Left ventricle myocardium inferior (tissue), 1 donor: Measurements from ENCODE around the gene PCDHGB2. TPM values are rescaled to one million over a fixed set of nuclear protein-coding genes. Genes with fewer than 3 reads are reported as not detected.

Experiments used
- DNase-seq: peaks from one replicate; pipeline ENCODE4 v3.0.0-alpha.2; 2020
- H3K27ac ChIP-seq: fragments of 200-600 bp; replicated peaks from 2 replicates; pipeline ENCODE4 v1.8.0; 2021
- H3K27me3 ChIP-seq: fragments of 200-600 bp; 2 replicates; pipeline ENCODE4 v1.8.0; 2021; ENCODE audit warnings: low read depth
- H3K36me3 ChIP-seq: fragments of 200-600 bp; 2 replicates; pipeline ENCODE4 v1.8.0; 2021
- H3K4me1 ChIP-seq: fragments of 200-600 bp; 2 replicates; pipeline ENCODE4 v1.8.0; 2021
- H3K4me3 ChIP-seq: fragments of 200-600 bp; 2 replicates; pipeline ENCODE4 v1.8.0; 2021; ENCODE audit warnings: mild to moderate bottlenecking, moderate library complexity
- H3K9me3 ChIP-seq: fragments of 200-600 bp; replicated peaks from 2 replicates; pipeline ENCODE4 v1.8.0; 2021
- intact Hi-C: fragments of 100-400 bp; cut with micrococcal nuclease; formaldehyde crosslinking; loops from one replicate; pipeline ENCODE4 v1.11.0; 2022
- total RNA-seq: library from RNA; stranded (reverse); fragmentation: NEBNext Ultra II Directional; extraction: Animal tissue kit (Norgen Biotek cat#: 25700); gene quantifications from one replicate; pipeline ENCODE4 v1.2.1, GENCODE V29; 2021
- TF ChIP-seq, protein P1 (sequence below): fragments of 200-600 bp; IDR thresholded peaks from 2 replicates; pipeline ENCODE4 v1.8.0; 2021; ENCODE audit warnings: antibody characterized with exemption, mild to moderate bottlenecking, borderline replicate concordance
- donor health status: DM: no; HTN: yes; CAD: no; lungs with severe emphysema.

The PCDHGB2 gene
- total RNA-seq, 1 donor from 2014 or later, result 8.8 TPM

GRCh38 chr5:141411575-141411974 lies 51.8 kb downstream of the PCDHGB2 start:
- no peak for DNase-seq
- H3K4me1 ChIP-seq, result peaks cover 36% of the 10 kb centered on the region
- intact Hi-C loops, result loop anchor here (10.0 kb wide), 1 partner anchor 143 kb away; no protein-coding TSS in a partner anchor
- TF ChIP-seq, protein P1, sequence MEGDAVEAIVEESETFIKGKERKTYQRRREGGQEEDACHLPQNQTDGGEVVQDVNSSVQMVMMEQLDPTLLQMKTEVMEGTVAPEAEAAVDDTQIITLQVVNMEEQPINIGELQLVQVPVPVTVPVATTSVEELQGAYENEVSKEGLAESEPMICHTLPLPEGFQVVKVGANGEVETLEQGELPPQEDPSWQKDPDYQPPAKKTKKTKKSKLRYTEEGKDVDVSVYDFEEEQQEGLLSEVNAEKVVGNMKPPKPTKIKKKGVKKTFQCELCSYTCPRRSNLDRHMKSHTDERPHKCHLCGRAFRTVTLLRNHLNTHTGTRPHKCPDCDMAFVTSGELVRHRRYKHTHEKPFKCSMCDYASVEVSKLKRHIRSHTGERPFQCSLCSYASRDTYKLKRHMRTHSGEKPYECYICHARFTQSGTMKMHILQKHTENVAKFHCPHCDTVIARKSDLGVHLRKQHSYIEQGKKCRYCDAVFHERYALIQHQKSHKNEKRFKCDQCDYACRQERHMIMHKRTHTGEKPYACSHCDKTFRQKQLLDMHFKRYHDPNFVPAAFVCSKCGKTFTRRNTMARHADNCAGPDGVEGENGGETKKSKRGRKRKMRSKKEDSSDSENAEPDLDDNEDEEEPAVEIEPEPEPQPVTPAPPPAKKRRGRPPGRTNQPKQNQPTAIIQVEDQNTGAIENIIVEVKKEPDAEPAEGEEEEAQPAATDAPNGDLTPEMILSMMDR, result no peak
- H3K27ac ChIP-seq, result no peak overlapping the region
- H3K27me3 ChIP-seq, result no peaks in the 10 kb centered on the region
- peaks cover 41% of the 10 kb centered on the region for H3K36me3 ChIP-seq
- H3K4me3 ChIP-seq, result no peak overlapping the region
- H3K9me3 ChIP-seq, result peaks cover 100% of the 10 kb centered on the region

Other genes with a start within 250 kb of the PCDHGB2 start
- gene PCDHB4, start 238.2 kb upstream of the PCDHGB2 start, total RNA-seq, result 0.80 TPM
- gene PCDHB5, start 224.8 kb upstream of the PCDHGB2 start, total RNA-seq, result 2.3 TPM
- 0.14 TPM for gene PCDHB6, start 209.9 kb upstream of the PCDHGB2 start, total RNA-seq
- gene PCDHB7, start 187.3 kb upstream of the PCDHGB2 start, total RNA-seq, result 0.55 TPM
- 2.1 TPM for gene PCDHB8, start 182.2 kb upstream of the PCDHGB2 start, total RNA-seq
- 1.4 TPM for gene PCDHB16, start 177.6 kb upstream of the PCDHGB2 start, total RNA-seq
- gene PCDHB9, start 172.8 kb upstream of the PCDHGB2 start, total RNA-seq, result 1.2 TPM
- gene PCDHB10, start 167.6 kb upstream of the PCDHGB2 start, total RNA-seq, result 0.63 TPM
- 0.77 TPM for gene PCDHB11, start 160.4 kb upstream of the PCDHGB2 start, total RNA-seq
- 0.69 TPM for gene PCDHB12, start 151.3 kb upstream of the PCDHGB2 start, total RNA-seq
- gene PCDHB13, start 146.1 kb upstream of the PCDHGB2 start, total RNA-seq, result 2.5 TPM
- gene PCDHB14, start 136.7 kb upstream of the PCDHGB2 start, total RNA-seq, result 1.9 TPM
- 2.8 TPM for gene PCDHB15, start 114.6 kb upstream of the PCDHGB2 start, total RNA-seq
- gene SLC25A2, start 55.9 kb upstream of the PCDHGB2 start, total RNA-seq, result not detected
- gene TAF7, start 39.2 kb upstream of the PCDHGB2 start, total RNA-seq, result 108 TPM
- gene PCDHGA1, start 29.5 kb upstream of the PCDHGB2 start, total RNA-seq, result 3.1 TPM
- gene PCDHGA2, start 21.2 kb upstream of the PCDHGB2 start, total RNA-seq, result 7.8 TPM
- gene PCDHGA3, start 16.2 kb upstream of the PCDHGB2 start, total RNA-seq, result 12.2 TPM
- gene PCDHGB1, start 9.9 kb upstream of the PCDHGB2 start, total RNA-seq, result 5.7 TPM
- gene PCDHGA4, start 5.0 kb upstream of the PCDHGB2 start, total RNA-seq, result 7.3 TPM
- 4.9 TPM for gene PCDHGA5, start 4.2 kb downstream of the PCDHGB2 start, total RNA-seq
- gene PCDHGB3, start 10.2 kb downstream of the PCDHGB2 start, total RNA-seq, result 6.3 TPM
- gene PCDHGA6, start 13.9 kb downstream of the PCDHGB2 start, total RNA-seq, result 5.6 TPM
- 5.8 TPM for gene PCDHGA7, start 22.7 kb downstream of the PCDHGB2 start, total RNA-seq
- gene PCDHGB4, start 27.7 kb downstream of the PCDHGB2 start, total RNA-seq, result 4.2 TPM
- gene PCDHGA8, start 32.6 kb downstream of the PCDHGB2 start, total RNA-seq, result 8.5 TPM
- 6.0 TPM for gene PCDHGB5, start 38.0 kb downstream of the PCDHGB2 start, total RNA-seq
- gene PCDHGA9, start 42.8 kb downstream of the PCDHGB2 start, total RNA-seq, result 3.9 TPM
- gene PCDHGB6, start 48.0 kb downstream of the PCDHGB2 start, total RNA-seq, result 5.0 TPM
- 5.0 TPM for gene PCDHGA10, start 53.0 kb downstream of the PCDHGB2 start, total RNA-seq
- gene PCDHGB7, start 57.7 kb downstream of the PCDHGB2 start, total RNA-seq, result 7.9 TPM
- gene PCDHGA11, start 61.1 kb downstream of the PCDHGB2 start, total RNA-seq, result 3.8 TPM
- gene PCDHGA12, start 70.5 kb downstream of the PCDHGB2 start, total RNA-seq, result 4.8 TPM
- gene PCDHGC3, start 116.0 kb downstream of the PCDHGB2 start, total RNA-seq, result 15.6 TPM
- 1.8 TPM for gene PCDHGC4, start 125.0 kb downstream of the PCDHGB2 start, total RNA-seq
- gene PCDHGC5, start 129.1 kb downstream of the PCDHGB2 start, total RNA-seq, result 2.9 TPM